Mucosa of rectum (tissue), 2 donors: ENCODE data around the gene NOXA1.

Experiments
- H3K27ac ChIP-seq, 2 donors: one replicate each; pipeline ENCODE4 v1.7.0; 2013; ENCODE audit warnings: inconsistent platforms in 2 of 2, low read depth in 2 of 2, low read length in 2 of 2
- H3K27me3 ChIP-seq, 2 donors: one replicate each; pipeline ENCODE4 v1.7.0; 2013; ENCODE audit warnings: low read length in 2 of 2; ENCODE audit not compliant: control insufficient read depth in 2 of 2, insufficient read depth in 2 of 2
- H3K36me3 ChIP-seq, 2 donors: one replicate each; pipeline ENCODE4 v1.7.0; 2013; ENCODE audit warnings: low read length in 2 of 2; ENCODE audit not compliant: control insufficient read depth in 2 of 2, insufficient read depth in 2 of 2
- H3K4me1 ChIP-seq, 2 donors: one replicate each; pipeline ENCODE4 v1.7.0; 2013; ENCODE audit warnings: low read length in 2 of 2, mild to moderate bottlenecking in 1 of 2; ENCODE audit not compliant: control insufficient read depth in 2 of 2, insufficient read depth in 2 of 2
- H3K4me3 ChIP-seq, 2 donors: one replicate each; pipeline ENCODE4 v1.7.0; 2013; ENCODE audit warnings: low read length in 2 of 2
- H3K9ac ChIP-seq, 2 donors: one replicate each; pipeline ENCODE4 v1.7.0; 2013; ENCODE audit warnings: low read length in 2 of 2, low read depth in 1 of 2, mild to moderate bottlenecking in 1 of 2
- H3K9me3 ChIP-seq, 2 donors: one replicate each; pipeline ENCODE4 v1.7.0; 2013; ENCODE audit warnings: low read length in 2 of 2; ENCODE audit not compliant: control insufficient read depth in 2 of 2
- donor health status: healthy.
- donor health status: Normal muscosa, but diverticular disease.

Gene NOXA1

GRCh38 chr9:137480686-137481683, 57.8 kb downstream of the NOXA1 start:
- Histone ChIP-seq H3K36me3 (no peaks in the 10 kb centered on the region), H3K9ac (no peak overlapping the region), H3K4me3 (no peak overlapping the region), H3K9me3 (no peaks in the 10 kb centered on the region), H3K4me1 (no peaks in the 10 kb centered on the region), H3K27ac (no peak overlapping the region), H3K27me3 (no peaks in the 10 kb centered on the region)

- no peaks in the 10 kb centered on the region for H3K27me3 ChIP-seq
- H3K9me3 ChIP-seq, result no peaks in the 10 kb centered on the region
- no peaks in the 10 kb centered on the region for H3K4me1 ChIP-seq
- no peaks in the 10 kb centered on the region for H3K36me3 ChIP-seq
- no peak overlapping the region for H3K4me3 ChIP-seq
- H3K9ac ChIP-seq, result no peak overlapping the region
- H3K27ac ChIP-seq, result no peak overlapping the region
These were observed 59.0 kb downstream of the NOXA1 start for GRCh38 chr9:137482094-137482781.
